Mesendoderm (in vitro differentiated cells): ENCODE results near the gene MRAS.
"Not testable (repeated sequence)": the region's sequence is repeated elsewhere in the genome, so short reads cannot be mapped to it uniquely, and the experiment has no call there.

Experiments
- DNase-seq: peaks from one replicate; pipeline ENCODE4 v3.0.0; 2013
- H2AK5ac ChIP-seq: 2 replicates; pipeline ENCODE4 v1.6.1; 2013; ENCODE audit warnings: low read length, inconsistent platforms
- H2BK120ac ChIP-seq: 2 replicates; pipeline ENCODE4 v1.6.1; 2013; ENCODE audit warnings: low read depth, mild to moderate bottlenecking, low read length, moderate library complexity, mixed read lengths
- H2BK15ac ChIP-seq: replicated peaks from 2 replicates; pipeline ENCODE4 v1.6.1; 2013; ENCODE audit warnings: low read depth, mild to moderate bottlenecking, moderate library complexity
- H2BK5ac ChIP-seq: 2 replicates; pipeline ENCODE4 v1.6.1; 2013; ENCODE audit warnings: low read length, inconsistent platforms
- H3K18ac ChIP-seq: 2 replicates; pipeline ENCODE4 v1.6.1; 2013; ENCODE audit warnings: mild to moderate bottlenecking, low read length, mixed read lengths
- H3K23ac ChIP-seq: one replicate; pipeline ENCODE4 v1.6.1; 2013; ENCODE audit warnings: low read length
- H3K27ac ChIP-seq: 2 replicates; pipeline ENCODE4 v1.5.1; 2013; ENCODE audit warnings: low read depth, mild to moderate bottlenecking, inconsistent platforms, low read length, moderate library complexity
- H3K27me3 ChIP-seq: 2 replicates; pipeline ENCODE4 v1.6.1; 2013; ENCODE audit warnings: low read length, control low read depth, mild to moderate bottlenecking, inconsistent platforms; ENCODE audit not compliant: insufficient read depth, poor library complexity
- H3K36me3 ChIP-seq: 2 replicates; pipeline ENCODE4 v1.6.1; 2013; ENCODE audit warnings: low read length, inconsistent platforms; ENCODE audit not compliant: control insufficient read depth, insufficient read depth
- H3K4ac ChIP-seq: one replicate; pipeline ENCODE4 v1.6.1; 2013; ENCODE audit warnings: low read depth, mild to moderate bottlenecking, low read length, moderate library complexity
- H3K4me1 ChIP-seq: 2 replicates; pipeline ENCODE4 v1.6.1; 2013; ENCODE audit warnings: low read depth, low read length, inconsistent platforms; ENCODE audit not compliant: control insufficient read depth
- H3K4me2 ChIP-seq: 2 replicates; pipeline ENCODE4 v1.6.1; 2013; ENCODE audit warnings: low read length
- H3K4me3 ChIP-seq: 2 replicates; pipeline ENCODE4 v1.5.1; 2013; ENCODE audit warnings: mild to moderate bottlenecking, low read length
- H3K56ac ChIP-seq: one replicate; pipeline ENCODE4 v1.6.1; 2013; ENCODE audit warnings: low read length
- H3K79me1 ChIP-seq: 2 replicates; pipeline ENCODE4 v1.6.1; 2013; ENCODE audit warnings: low read length, inconsistent platforms
- H3K79me2 ChIP-seq: 2 replicates; pipeline ENCODE4 v1.6.1; 2013; ENCODE audit warnings: mild to moderate bottlenecking, low read length; ENCODE audit not compliant: control insufficient read depth, insufficient read depth
- H3K9ac ChIP-seq: 2 replicates; pipeline ENCODE4 v1.6.1; 2013; ENCODE audit warnings: low read length, inconsistent platforms
- H4K5ac ChIP-seq: one replicate; pipeline ENCODE4 v1.6.1; 2013; ENCODE audit warnings: low read length
- H4K8ac ChIP-seq: one replicate; pipeline ENCODE4 v1.6.1; 2013; ENCODE audit warnings: low read depth, mild to moderate bottlenecking, control low read depth, low read length, moderate library complexity
- WGBS: extraction: QIAGEN DNeasy Blood & Tissue Kit; methylation state at CpG from one replicate; pipeline ENCODE4 v1.1.7; 2013; ENCODE audit warnings: low lambda C conversion rate, missing lambda C conversion rate; ENCODE audit not compliant: insufficient coverage; ENCODE audit errors: extremely low coverage; 5-methylcytosine and 5-hydroxymethylcytosine counted together

The MRAS gene

GRCh38 chr3:138408751-138409570, 60.6 kb downstream of the MRAS start:
- H3K27me3 ChIP-seq: no peaks in the 10 kb centered on the region
- no peaks in the 10 kb centered on the region for H3K79me2 ChIP-seq
- DNase-seq: peak; percentile 7
- H3K4me3 ChIP-seq: no peak overlapping the region
- H3K23ac ChIP-seq: no peak overlapping the region
- H3K36me3 ChIP-seq: no peaks in the 10 kb centered on the region
- no peak overlapping the region for H2AK5ac ChIP-seq
- H3K56ac ChIP-seq: no peak overlapping the region
- H4K5ac ChIP-seq: no peak overlapping the region
- H2BK5ac ChIP-seq: no peak overlapping the region
- H2BK120ac ChIP-seq: no peak overlapping the region
- H3K27ac ChIP-seq: no peak overlapping the region
- no peak overlapping the region for H3K4me2 ChIP-seq
- WGBS: no CpG with 5 or more reads among the region's 7 CpGs
- H4K8ac ChIP-seq: no peak overlapping the region
- no peak overlapping the region for H2BK15ac ChIP-seq
- H3K4ac ChIP-seq: no peak overlapping the region
- H3K4me1 ChIP-seq: no peaks in the 10 kb centered on the region
- no peak overlapping the region for H3K9ac ChIP-seq
- H3K18ac ChIP-seq: no peak overlapping the region
- H3K79me1 ChIP-seq: no peaks in the 10 kb centered on the region

GRCh38 chr3:138412821-138413551, 64.6 kb downstream of the MRAS start:
- Histone ChIP-seq H3K18ac (no peak overlapping the region), H3K4me1 (no peaks in the 10 kb centered on the region), H2BK120ac (no peak overlapping the region), H3K36me3 (no peaks in the 10 kb centered on the region), H3K4me3 (no peak overlapping the region), H4K8ac (no peak overlapping the region), H3K79me1 (no peaks in the 10 kb centered on the region), H3K27me3 (no peaks in the 10 kb centered on the region), H3K4ac (no peak overlapping the region), H2AK5ac (no peak overlapping the region), H4K5ac (no peak overlapping the region), H3K27ac (no peak overlapping the region), H2BK5ac (no peak overlapping the region), H3K23ac (no peak overlapping the region), H3K56ac (no peak overlapping the region), H3K9ac (no peak overlapping the region), H2BK15ac (no peak overlapping the region), H3K4me2 (no peak overlapping the region), H3K79me2 (no peaks in the 10 kb centered on the region)
- peak; percentile 39 for DNase-seq
- WGBS: no CpG with 5 or more reads among the region's 9 CpGs

GRCh38 chr3:138416236-138416635, 67.9 kb downstream of the MRAS start:
- H3K4me1 ChIP-seq, H2BK15ac ChIP-seq, H4K8ac ChIP-seq, H3K36me3 ChIP-seq, H3K56ac ChIP-seq, H3K27ac ChIP-seq, H3K23ac ChIP-seq, H3K4ac ChIP-seq, H3K79me2 ChIP-seq, H3K27me3 ChIP-seq, H2AK5ac ChIP-seq, H3K9ac ChIP-seq, H3K4me3 ChIP-seq, DNase-seq, H4K5ac ChIP-seq, H3K18ac ChIP-seq, H3K79me1 ChIP-seq, H3K4me2 ChIP-seq, H2BK120ac ChIP-seq, H2BK5ac ChIP-seq: not testable (repeated sequence)
- no CpG with 5 or more reads among the region's 4 CpGs for WGBS

- H3K9ac ChIP-seq: no peak overlapping the region
- H3K79me2 ChIP-seq: no peaks in the 10 kb centered on the region
- no peak overlapping the region for H3K27ac ChIP-seq
- H3K4me3 ChIP-seq: no peak overlapping the region
- no peaks in the 10 kb centered on the region for H3K36me3 ChIP-seq
- no peaks in the 10 kb centered on the region for H3K4me1 ChIP-seq
- no peak overlapping the region for H3K56ac ChIP-seq
- H2BK5ac ChIP-seq: no peak overlapping the region
- no peak overlapping the region for H3K18ac ChIP-seq
- no peak overlapping the region for H3K4me2 ChIP-seq
- no peak overlapping the region for H2BK120ac ChIP-seq
- H4K5ac ChIP-seq: no peak overlapping the region
- DNase-seq: peak; percentile 96
- H4K8ac ChIP-seq: no peak overlapping the region
- no peaks in the 10 kb centered on the region for H3K79me1 ChIP-seq
- no CpG with 5 or more reads among the region's 7 CpGs for WGBS
- H3K23ac ChIP-seq: no peak overlapping the region
- no peak overlapping the region for H2AK5ac ChIP-seq
- H3K4ac ChIP-seq: no peak overlapping the region
- H3K27me3 ChIP-seq: no peaks in the 10 kb centered on the region
- H2BK15ac ChIP-seq: no peak overlapping the region
Observed at GRCh38 chr3:138417559-138417982, 69.2 kb downstream of the MRAS start.

- no peak overlapping the region for H3K4me2 ChIP-seq
- no peak overlapping the region for H3K56ac ChIP-seq
- no peaks in the 10 kb centered on the region for H3K4me1 ChIP-seq
- no peak overlapping the region for H3K18ac ChIP-seq
- H3K27me3 ChIP-seq: no peaks in the 10 kb centered on the region
- H2BK15ac ChIP-seq: no peak overlapping the region
- H3K4ac ChIP-seq: no peak overlapping the region
- no peak overlapping the region for H3K4me3 ChIP-seq
- no peak overlapping the region for H2AK5ac ChIP-seq
- H3K9ac ChIP-seq: no peak overlapping the region
- no peak overlapping the region for H3K27ac ChIP-seq
- H3K79me2 ChIP-seq: no peaks in the 10 kb centered on the region
- H2BK120ac ChIP-seq: no peak overlapping the region
- no peaks in the 10 kb centered on the region for H3K79me1 ChIP-seq
- H4K8ac ChIP-seq: no peak overlapping the region
- no CpG with 5 or more reads among the region's 5 CpGs for WGBS
- DNase-seq: no peak
- no peak overlapping the region for H4K5ac ChIP-seq
- no peak overlapping the region for H3K23ac ChIP-seq
- H2BK5ac ChIP-seq: no peak overlapping the region
- no peaks in the 10 kb centered on the region for H3K36me3 ChIP-seq
Observed at GRCh38 chr3:138418601-138419206, 70.3 kb downstream of the MRAS start.
